OCI-LY7 (cell line): ENCODE results near the gene MIA2.

Source experiments
- CTCF ChIP-seq: fragments of 200-600 bp; sonication (generic); conservative IDR thresholded peaks from 2 replicates; pipeline ENCODE4 v1.5.1; 2014; ENCODE audit warnings: mild to moderate bottlenecking, antibody characterized with exemption, low read length, moderate library complexity, mixed read lengths
- EZH2phosphoT487 ChIP-seq: fragments of 200-600 bp; sonication (generic); IDR thresholded peaks from 2 replicates; pipeline ENCODE4 v1.6.1; 2018; ENCODE audit warnings: low read depth, borderline replicate concordance, mild to moderate bottlenecking, mixed run types, antibody characterized with exemption, low read length, moderate library complexity, mixed read lengths

DNA sequence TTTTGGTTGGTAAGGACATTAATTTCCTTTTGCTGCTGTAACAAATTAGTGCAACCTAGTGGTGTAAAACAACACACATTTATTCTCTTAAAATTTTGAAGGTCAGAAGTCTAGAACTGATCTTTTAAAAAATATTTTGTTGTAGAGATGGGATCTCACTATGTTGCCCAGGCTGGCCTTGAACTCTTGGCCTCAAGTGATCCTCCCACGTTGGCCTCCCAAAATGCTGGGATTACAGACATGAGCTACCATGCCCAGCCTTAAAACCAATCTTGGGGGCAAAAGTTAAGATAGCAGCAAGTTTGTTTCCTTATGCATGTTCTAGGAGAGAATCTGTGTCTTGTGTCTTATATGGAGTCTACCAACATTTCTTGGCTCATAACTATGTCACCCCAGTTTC is 55.8 kb downstream of the MIA2 start:
- TF ChIP-seq CTCF (no peak), EZH2phosphoT487 (no peak)
